ENCODE measurements around the gene C1QTNF9. TPM values are rescaled to one million over a fixed set of nuclear protein-coding genes. Genes with fewer than 3 reads are reported as not detected.

The C1QTNF9 gene
- total and polyA plus RNA-seq, 9 of the 15 experiments (the other 6 are each of a cell fraction or from before 2014, with no cell fraction given) = not detected

DNA sequence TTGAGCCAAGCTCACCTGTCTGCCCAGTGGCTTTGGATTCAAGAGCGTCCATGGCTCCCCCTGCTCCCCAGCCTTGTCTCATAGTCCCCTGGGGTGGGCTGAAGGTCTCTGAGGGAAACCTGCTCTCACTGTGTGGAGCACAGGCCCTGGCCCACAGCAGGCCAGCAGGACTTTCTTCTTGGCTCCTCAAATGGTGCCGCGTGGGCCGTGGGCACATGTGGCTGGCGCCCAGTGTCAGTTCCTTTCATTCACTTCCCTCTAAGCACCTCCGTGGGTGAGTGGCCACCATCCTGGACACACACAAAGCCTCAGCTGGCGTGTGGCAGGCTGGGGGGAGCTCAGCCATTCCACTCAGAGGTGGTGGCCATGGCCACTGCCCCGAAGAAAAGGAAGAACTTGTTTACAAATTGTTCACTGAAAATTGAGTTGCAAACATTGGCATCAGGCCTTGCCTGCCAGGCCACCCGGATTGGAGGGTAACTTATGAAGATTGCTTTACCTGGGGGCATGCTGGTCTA, 53.1 kb downstream of the C1QTNF9 start:
- Histone ChIP-seq H3K27me3 (ENCODE audit: control insufficient read depth in 2 of 2, insufficient read depth in 2 of 2, low read length in 2 of 2) (peaks cover 0 to 3% of the 10 kb centered on the region in 2 experiments; a peak in 1 of 5 replicates), H3K9me1 (ENCODE audit: control insufficient read depth, insufficient read depth, low read length) (no peaks in the 10 kb centered on the region), H3K36me3 (ENCODE audit: control insufficient read depth, insufficient read depth, low read length) (no peaks in the 10 kb centered on the region), H3K4me3 (no peak overlapping the region), H3K9ac (ENCODE audit: insufficient read depth in 1 of 2, low read depth in 2 of 2, low read length in 2 of 2) (no peak overlapping the region), H3K27ac (ENCODE audit: extremely low read depth, low read depth, low read length) (no peak overlapping the region), H3K9me3 (replicated peaks; ENCODE audit: control insufficient read depth, insufficient read depth, low read depth, low read length) (no peaks in the 10 kb centered on the region), H3K79me2 (ENCODE audit: control insufficient read depth, insufficient read depth, low read length) (no peaks in the 10 kb centered on the region), H3K4me2 (ENCODE audit: insufficient read depth, low read length) (no peak overlapping the region), H3K4me1 (replicated peaks in 1 of 2; ENCODE audit: control insufficient read depth in 2 of 2, insufficient read depth in 2 of 2, low read length in 2 of 2) (no peaks in the 10 kb centered on the region), H4K20me1 (replicated peaks; ENCODE audit: control insufficient read depth, insufficient read depth, low read length) (no peaks in the 10 kb centered on the region), H2AFZ (ENCODE audit: low read depth, low read length) (no peak overlapping the region)
- 0% methylated on average over 9 of the region's 9 CpGs for WGBS (ENCODE audit: insufficient coverage, low coverage, missing lambda C conversion rate)
- TF ChIP-seq FOXJ2 (tag; IDR thresholded peaks at IDR 0.05) (no peak), SMC3 (conservative IDR thresholded peaks at IDR 0.05; ENCODE audit: insufficient read depth, low read depth, low read length) (no peak), COPS2 (conservative IDR thresholded peaks at IDR 0.05) (no peak), CEBPG (CRISPR knock-in tag; IDR thresholded peaks at IDR 0.05) (no peak), CEBPG (tag; conservative IDR thresholded peaks at IDR 0.05 in 1 of 2, IDR thresholded peaks at IDR 0.05 in 1 of 2) (no peak), RBFOX2 (IDR thresholded peaks at IDR 0.05; ENCODE audit: low read depth, low read length) (no peak), ZNF717 (CRISPR knock-in tag; IDR thresholded peaks at IDR 0.05) (no peak), ZNF561 (CRISPR knock-in tag; conservative IDR thresholded peaks at IDR 0.05) (no peak), CBFA2T2 (conservative IDR thresholded peaks at IDR 0.05) (no peak), PTTG1 (tag; IDR thresholded peaks at IDR 0.05; ENCODE audit: low read depth) (no peak), BDP1 (IDR thresholded peaks at IDR 0.05; ENCODE audit: insufficient read depth, insufficient read length) (no peak)
- TF ChIP-seq, protein P1, sequence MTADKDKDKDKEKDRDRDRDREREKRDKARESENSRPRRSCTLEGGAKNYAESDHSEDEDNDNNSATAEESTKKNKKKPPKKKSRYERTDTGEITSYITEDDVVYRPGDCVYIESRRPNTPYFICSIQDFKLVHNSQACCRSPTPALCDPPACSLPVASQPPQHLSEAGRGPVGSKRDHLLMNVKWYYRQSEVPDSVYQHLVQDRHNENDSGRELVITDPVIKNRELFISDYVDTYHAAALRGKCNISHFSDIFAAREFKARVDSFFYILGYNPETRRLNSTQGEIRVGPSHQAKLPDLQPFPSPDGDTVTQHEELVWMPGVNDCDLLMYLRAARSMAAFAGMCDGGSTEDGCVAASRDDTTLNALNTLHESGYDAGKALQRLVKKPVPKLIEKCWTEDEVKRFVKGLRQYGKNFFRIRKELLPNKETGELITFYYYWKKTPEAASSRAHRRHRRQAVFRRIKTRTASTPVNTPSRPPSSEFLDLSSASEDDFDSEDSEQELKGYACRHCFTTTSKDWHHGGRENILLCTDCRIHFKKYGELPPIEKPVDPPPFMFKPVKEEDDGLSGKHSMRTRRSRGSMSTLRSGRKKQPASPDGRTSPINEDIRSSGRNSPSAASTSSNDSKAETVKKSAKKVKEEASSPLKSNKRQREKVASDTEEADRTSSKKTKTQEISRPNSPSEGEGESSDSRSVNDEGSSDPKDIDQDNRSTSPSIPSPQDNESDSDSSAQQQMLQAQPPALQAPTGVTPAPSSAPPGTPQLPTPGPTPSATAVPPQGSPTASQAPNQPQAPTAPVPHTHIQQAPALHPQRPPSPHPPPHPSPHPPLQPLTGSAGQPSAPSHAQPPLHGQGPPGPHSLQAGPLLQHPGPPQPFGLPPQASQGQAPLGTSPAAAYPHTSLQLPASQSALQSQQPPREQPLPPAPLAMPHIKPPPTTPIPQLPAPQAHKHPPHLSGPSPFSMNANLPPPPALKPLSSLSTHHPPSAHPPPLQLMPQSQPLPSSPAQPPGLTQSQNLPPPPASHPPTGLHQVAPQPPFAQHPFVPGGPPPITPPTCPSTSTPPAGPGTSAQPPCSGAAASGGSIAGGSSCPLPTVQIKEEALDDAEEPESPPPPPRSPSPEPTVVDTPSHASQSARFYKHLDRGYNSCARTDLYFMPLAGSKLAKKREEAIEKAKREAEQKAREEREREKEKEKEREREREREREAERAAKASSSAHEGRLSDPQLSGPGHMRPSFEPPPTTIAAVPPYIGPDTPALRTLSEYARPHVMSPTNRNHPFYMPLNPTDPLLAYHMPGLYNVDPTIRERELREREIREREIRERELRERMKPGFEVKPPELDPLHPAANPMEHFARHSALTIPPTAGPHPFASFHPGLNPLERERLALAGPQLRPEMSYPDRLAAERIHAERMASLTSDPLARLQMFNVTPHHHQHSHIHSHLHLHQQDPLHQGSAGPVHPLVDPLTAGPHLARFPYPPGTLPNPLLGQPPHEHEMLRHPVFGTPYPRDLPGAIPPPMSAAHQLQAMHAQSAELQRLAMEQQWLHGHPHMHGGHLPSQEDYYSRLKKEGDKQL (CRISPR knock-in tag; IDR thresholded peaks at IDR 0.05; ENCODE audit: borderline replicate concordance) = no peak
- TF ChIP-seq, protein P2, sequence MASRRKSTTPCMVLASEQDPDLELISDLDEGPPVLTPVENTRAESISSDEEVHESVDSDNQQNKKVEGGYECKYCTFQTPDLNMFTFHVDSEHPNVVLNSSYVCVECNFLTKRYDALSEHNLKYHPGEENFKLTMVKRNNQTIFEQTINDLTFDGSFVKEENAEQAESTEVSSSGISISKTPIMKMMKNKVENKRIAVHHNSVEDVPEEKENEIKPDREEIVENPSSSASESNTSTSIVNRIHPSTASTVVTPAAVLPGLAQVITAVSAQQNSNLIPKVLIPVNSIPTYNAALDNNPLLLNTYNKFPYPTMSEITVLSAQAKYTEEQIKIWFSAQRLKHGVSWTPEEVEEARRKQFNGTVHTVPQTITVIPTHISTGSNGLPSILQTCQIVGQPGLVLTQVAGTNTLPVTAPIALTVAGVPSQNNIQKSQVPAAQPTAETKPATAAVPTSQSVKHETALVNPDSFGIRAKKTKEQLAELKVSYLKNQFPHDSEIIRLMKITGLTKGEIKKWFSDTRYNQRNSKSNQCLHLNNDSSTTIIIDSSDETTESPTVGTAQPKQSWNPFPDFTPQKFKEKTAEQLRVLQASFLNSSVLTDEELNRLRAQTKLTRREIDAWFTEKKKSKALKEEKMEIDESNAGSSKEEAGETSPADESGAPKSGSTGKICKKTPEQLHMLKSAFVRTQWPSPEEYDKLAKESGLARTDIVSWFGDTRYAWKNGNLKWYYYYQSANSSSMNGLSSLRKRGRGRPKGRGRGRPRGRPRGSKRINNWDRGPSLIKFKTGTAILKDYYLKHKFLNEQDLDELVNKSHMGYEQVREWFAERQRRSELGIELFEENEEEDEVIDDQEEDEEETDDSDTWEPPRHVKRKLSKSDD (conservative IDR thresholded peaks at IDR 0.05; ENCODE audit: low read length) = no peak
- TF ChIP-seq, protein P3, sequence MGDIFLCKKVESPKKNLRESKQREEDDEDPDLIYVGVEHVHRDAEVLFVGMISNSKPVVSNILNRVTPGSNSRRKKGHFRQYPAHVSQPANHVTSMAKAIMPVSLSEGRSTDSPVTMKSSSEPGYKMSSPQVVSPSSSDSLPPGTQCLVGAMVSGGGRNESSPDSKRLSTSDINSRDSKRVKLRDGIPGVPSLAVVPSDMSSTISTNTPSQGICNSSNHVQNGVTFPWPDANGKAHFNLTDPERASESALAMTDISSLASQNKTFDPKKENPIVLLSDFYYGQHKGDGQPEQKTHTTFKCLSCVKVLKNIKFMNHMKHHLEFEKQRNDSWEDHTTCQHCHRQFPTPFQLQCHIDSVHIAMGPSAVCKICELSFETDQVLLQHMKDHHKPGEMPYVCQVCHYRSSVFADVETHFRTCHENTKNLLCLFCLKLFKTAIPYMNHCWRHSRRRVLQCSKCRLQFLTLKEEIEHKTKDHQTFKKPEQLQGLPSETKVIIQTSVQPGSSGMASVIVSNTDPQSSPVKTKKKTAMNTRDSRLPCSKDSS (IDR thresholded peaks at IDR 0.05; ENCODE audit: low read depth, partially characterized antibody) = no peak
- ChIA-PET CTCF (ENCODE audit: low intra/inter-chr PET ratio) (no interaction called here), POLR2A (no interaction called here)
- intact Hi-C loops (cut with micrococcal nuclease) (no loop called here), in situ Hi-C loops (cut with MboI) (no loop called here)
- ATAC-seq (no peak), DNase-seq (ENCODE audit: extremely low read depth in 1 of 4, low spot score in 3 of 4) (no peak), FAIRE-seq (no peak)
- no TSS peak for BruUV-seq (replicated peaks)
